ENCODE measurements around the gene ZG16.

DNA sequence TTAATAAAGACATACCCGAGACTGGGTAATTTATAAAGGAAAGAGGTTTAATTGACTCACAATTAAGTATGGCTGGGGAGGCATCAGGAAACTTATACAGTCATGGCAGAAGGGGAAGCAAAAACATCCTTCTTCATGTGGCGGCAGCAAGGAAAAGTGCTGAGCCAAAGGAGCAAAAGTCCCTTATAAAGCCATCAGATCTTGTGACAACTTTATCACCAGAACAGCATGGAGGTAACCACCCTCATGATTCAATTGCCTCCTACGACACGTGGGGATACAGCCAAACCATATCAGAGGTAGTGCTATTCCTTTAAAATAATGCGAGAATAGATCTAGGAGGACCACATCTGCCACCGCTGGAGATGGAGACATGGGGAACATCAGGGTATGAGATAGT lies 41.3 kb upstream of the ZG16 start:
- no peak for TF ChIP-seq SUZ12 (IDR thresholded peaks at IDR 0.05)
- no peak for TF ChIP-seq ARNT (IDR thresholded peaks at IDR 0.05)
- TF ChIP-seq NFRKB (IDR thresholded peaks at IDR 0.05), result no peak
- no peak for TF ChIP-seq TARDBP (IDR thresholded peaks at IDR 0.05)
- no peak for TF ChIP-seq SP1 (IDR thresholded peaks at IDR 0.05)
- TF ChIP-seq BHLHE40 (IDR thresholded peaks at IDR 0.05; ENCODE audit: borderline replicate concordance), result no peak
